Esophagus muscularis mucosa (tissue), 4 donors: ENCODE data around the gene TRAPPC11. TPM values are rescaled to one million over a fixed set of nuclear protein-coding genes. Genes with fewer than 3 reads are reported as not detected.
"Not testable (repeated sequence)": the region's sequence is repeated elsewhere in the genome, so short reads cannot be mapped to it uniquely, and the experiment has no call there.

ENCODE experiments used
- DNase-seq: peaks from one replicate; pipeline ENCODE4 v3.0.0-alpha.2; 2017; ENCODE audit errors: extremely low spot score
- H3K27ac ChIP-seq, 4 donors: fragments of 200-600 bp; sonication (generic); replicated peaks in 1 of 4; 1 replicate in 3 of 4; 2 replicates in 1 of 4; pipeline ENCODE4 v1.5.1; 2016 to 2019; ENCODE audit warnings: mild to moderate bottlenecking in 1 of 4
- H3K27me3 ChIP-seq, 4 donors: fragments of 200-600 bp; sonication (generic); one replicate each; pipeline versions ENCODE4 v1.5.1 to v1.6.0; 2016 to 2019
- H3K36me3 ChIP-seq, 4 donors: fragments of 200-600 bp; sonication (generic); one replicate each; pipeline ENCODE4 v1.5.1; 2016 to 2019
- H3K4me1 ChIP-seq, 4 donors: fragments of 200-600 bp; sonication (generic); one replicate each; pipeline ENCODE4 v1.5.1; 2016 to 2019
- H3K4me3 ChIP-seq, 4 donors: fragments of 200-600 bp; sonication (generic); 1 replicate in 2 of 4; 2 replicates in 2 of 4; pipeline ENCODE4 v1.5.1; 2016 to 2019; ENCODE audit warnings: mild to moderate bottlenecking in 4 of 4, moderate library complexity in 1 of 4
- H3K9me3 ChIP-seq, 4 donors: fragments of 200-600 bp; sonication (generic); 1 replicate in 3 of 4; 2 replicates in 1 of 4; pipeline ENCODE4 v1.5.1; 2016 to 2019
- CTCF ChIP-seq, 3 experiments: fragments of 200-600 bp in 2 of 3; fragments of 450-650 bp in 1 of 3; sonication (generic) in 2 of 3; IDR thresholded peaks; one replicate each; pipeline ENCODE4 v1.5.1; 2017 to 2019; ENCODE audit warnings: antibody characterized with exemption in 3 of 3, mild to moderate bottlenecking in 2 of 3, moderate library complexity in 1 of 3
- EP300 ChIP-seq: sonication (generic); formaldehyde crosslinking; IDR thresholded peaks from one replicate; pipeline ENCODE4 v1.6.1; 2017; ENCODE audit warnings: antibody characterized with exemption
- POLR2A ChIP-seq: fragments of 450-650 bp; IDR thresholded peaks from one replicate; pipeline ENCODE4 v1.6.1; 2017; ENCODE audit warnings: antibody characterized with exemption, moderate library complexity, mild to moderate bottlenecking, low read depth
- POLR2AphosphoS5 ChIP-seq, 2 donors: sonication (generic); formaldehyde crosslinking; IDR thresholded peaks; one replicate each; pipeline ENCODE4 v1.6.1; 2017; ENCODE audit warnings: antibody characterized with exemption in 2 of 2
- WGBS: methylation state at CpG from one replicate; pipeline ENCODE4 v1.1.5; 2018; 5-methylcytosine and 5-hydroxymethylcytosine counted together
- intact Hi-C: fragments of 100-400 bp; cut with DNase I; formaldehyde crosslinking; loops from one replicate; pipeline ENCODE4 v1.15.1; 2023
- total RNA-seq, 4 donors: library from RNA; depleted of rRNA; stranded (reverse); fragments of >200 nt; gene quantifications; one replicate each; pipeline versions ENCODE4 v1.1.0 to v1.2.1, GENCODE V29; 2016

Gene TRAPPC11
- total RNA-seq, 4 donors from 2014 or later = 35.6 to 42.8 (median 39.7) TPM

- no peaks in the 10 kb centered on the region for H3K27me3 ChIP-seq
- DNase-seq = no peak
- no peak overlapping the region for H3K4me3 ChIP-seq
- no peaks in the 10 kb centered on the region for H3K9me3 ChIP-seq
- H3K27ac ChIP-seq = no peak overlapping the region
- peaks cover 0 to 9% (median 2%) of the 10 kb centered on the region in 4 donors for H3K4me1 ChIP-seq
- H3K36me3 ChIP-seq = no peaks in the 10 kb centered on the region
- no peak for TF ChIP-seq CTCF (IDR thresholded peaks at IDR 0.05)
- no peak for TF ChIP-seq POLR2AphosphoS5 (IDR thresholded peaks at IDR 0.05)
- TF ChIP-seq EP300 = no peak
- no peak for TF ChIP-seq POLR2A
- 65% methylated on average over 1 of the region's 1 CpG for WGBS
- intact Hi-C loops = no loop called here
Measured at GRCh38 chr4:183621875-183622274, 37.2 kb upstream of the TRAPPC11 start.

DNA sequence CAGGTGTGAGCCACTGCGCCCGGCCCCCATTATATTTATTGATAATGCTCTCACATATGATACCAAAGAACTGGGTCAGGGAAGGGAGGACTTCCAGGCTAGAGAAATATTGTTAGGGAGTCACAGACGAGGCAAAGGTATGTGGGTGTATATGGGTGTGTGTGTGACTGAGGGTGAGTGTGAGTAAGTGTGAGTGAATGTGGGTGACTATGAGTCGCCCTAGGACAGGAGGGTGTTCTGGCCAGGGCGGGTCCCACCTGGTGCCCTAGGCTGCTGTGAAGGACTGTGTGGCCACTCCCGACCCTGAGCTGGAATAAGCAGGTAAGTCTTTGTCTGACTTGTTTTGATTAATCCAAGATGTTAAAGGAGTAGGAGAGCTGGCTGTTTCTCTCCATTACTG, 34.5 kb upstream of the TRAPPC11 start:
- Histone ChIP-seq H3K36me3 (no peaks in the 10 kb centered on the region), H3K4me1 (peaks cover 0 to 3% (median 0%) of the 10 kb centered on the region in 4 donors), H3K27ac (no peak overlapping the region), H3K4me3 (no peak overlapping the region), H3K27me3 (no peaks in the 10 kb centered on the region), H3K9me3 (no peaks in the 10 kb centered on the region)
- DNase-seq = no peak
- intact Hi-C loops = no loop called here
- TF ChIP-seq POLR2A (no peak), POLR2AphosphoS5 (IDR thresholded peaks at IDR 0.05) (no peak), EP300 (no peak), CTCF (IDR thresholded peaks at IDR 0.05) (no peak)
- WGBS = 87% methylated on average over 6 of the region's 6 CpGs

DNA sequence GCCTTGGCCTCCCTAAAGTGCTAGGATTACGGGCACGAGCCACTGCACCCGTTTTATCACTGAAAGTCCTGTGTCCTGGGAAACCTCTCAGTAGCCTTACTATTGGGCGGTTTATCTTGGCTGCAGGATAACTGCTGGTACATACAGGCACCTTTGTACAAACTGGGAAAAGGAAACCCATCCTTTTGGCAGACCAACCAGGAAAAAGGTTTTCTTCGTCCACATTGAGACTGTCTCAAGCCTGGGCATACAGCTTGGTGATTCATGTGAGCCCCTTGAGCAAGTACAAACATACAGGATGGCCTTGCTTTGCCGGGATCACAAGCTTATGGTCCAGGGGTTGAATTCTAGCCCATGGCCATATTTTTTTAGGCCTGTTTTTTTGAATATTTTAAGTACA, 32.9 kb upstream of the TRAPPC11 start:
- WGBS = 93% methylated on average over 6 of the region's 6 CpGs
- Histone ChIP-seq H3K4me1 (no peaks in the 10 kb centered on the region), H3K36me3 (no peaks in the 10 kb centered on the region), H3K9me3 (no peaks in the 10 kb centered on the region), H3K4me3 (no peak overlapping the region), H3K27me3 (no peaks in the 10 kb centered on the region), H3K27ac (no peak overlapping the region)
- intact Hi-C loops = no loop called here
- DNase-seq = no peak
- no peak for TF ChIP-seq EP300
- no peak for TF ChIP-seq CTCF (IDR thresholded peaks at IDR 0.05)
- no peak for TF ChIP-seq POLR2A
- TF ChIP-seq POLR2AphosphoS5 (IDR thresholded peaks at IDR 0.05) = no peak

GRCh38 chr4:183627286-183627685, 31.8 kb upstream of the TRAPPC11 start:
- H3K4me1 ChIP-seq, intact Hi-C loops, H3K4me3 ChIP-seq, H3K9me3 ChIP-seq, DNase-seq, H3K27me3 ChIP-seq, H3K36me3 ChIP-seq, H3K27ac ChIP-seq: not testable (repeated sequence)
- 79% methylated on average over 5 of the region's 5 CpGs for WGBS

DNA sequence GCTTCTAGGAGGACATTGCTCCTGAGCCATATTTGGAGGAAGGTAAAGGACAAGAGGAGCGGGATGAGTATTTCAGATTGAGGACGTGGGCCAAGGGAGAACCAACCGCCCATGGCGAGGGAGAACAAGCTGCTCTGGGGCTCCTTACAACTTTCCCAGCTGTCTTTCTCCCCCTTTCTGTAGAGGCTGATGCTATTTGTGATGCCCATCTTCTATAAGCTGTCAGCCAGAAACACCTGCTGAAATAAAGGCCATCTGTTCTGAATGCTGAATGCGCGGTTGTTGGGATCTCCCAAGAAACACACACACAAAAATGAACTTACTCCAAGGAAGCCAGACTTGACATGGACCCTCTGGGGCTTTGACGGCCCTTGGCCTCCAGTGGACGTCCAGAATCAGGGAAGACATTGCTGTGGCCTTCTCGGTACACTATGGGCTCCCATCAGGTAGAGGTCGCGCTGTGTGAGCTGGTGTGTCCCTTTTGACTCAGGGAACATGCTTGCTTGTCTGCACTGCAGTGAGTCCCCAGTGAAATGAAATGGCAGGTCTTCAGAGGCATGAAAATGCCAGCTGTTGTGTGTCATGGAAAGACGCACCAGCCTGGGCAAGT, 31.0 kb upstream of the TRAPPC11 start:
- Histone ChIP-seq H3K27me3 (no peaks in the 10 kb centered on the region), H3K36me3 (no peaks in the 10 kb centered on the region), H3K4me3 (no peak overlapping the region), H3K27ac (no peak overlapping the region), H3K4me1 (no peaks in the 10 kb centered on the region), H3K9me3 (no peaks in the 10 kb centered on the region)
- no peak for TF ChIP-seq POLR2A
- no peak for TF ChIP-seq EP300
- no peak for TF ChIP-seq POLR2AphosphoS5 (IDR thresholded peaks at IDR 0.05)
- DNase-seq = no peak
- whole genome bisulfite sequencing = 87% methylated on average over 12 of the region's 12 CpGs
- intact Hi-C loops = no loop called here
